H1 (cell line): ENCODE results near the gene LAMC1. TPM values are rescaled to one million over a fixed set of nuclear protein-coding genes. Genes with fewer than 3 reads are reported as not detected.

ENCODE experiments used
- CTCF ChIA-PET: fragments of 300-600 bp; sonication (Branson Sonifier 250); formaldehyde crosslinking; loops from one replicate; lab custom pipeline; 2021; ENCODE audit not compliant: partially characterized antibody; lab: Charles Lee
- POLR2A ChIA-PET: fragments of 300-600 bp; sonication (Branson Sonifier 250); formaldehyde crosslinking; loops from one replicate; lab custom pipeline; 2021; ENCODE audit warnings: inconsistent platforms; ENCODE audit not compliant: partially characterized antibody; lab: Charles Lee
- DNase-seq, 2 experiments: peaks; one replicate each; pipeline versions ENCODE4 v3.0.0 to v3.0.0-alpha.2; 2010 to 2022; ENCODE audit warnings: low spot score in 2 of 2, low read depth in 1 of 2, mixed read lengths in 1 of 2
- FAIRE-seq: peaks from 2 replicates; lab custom pipeline; 2011; peaks lifted over from hg19 to GRCh38; lab: Jason Lieb, UNC
- H2AFZ ChIP-seq: 2 replicates; pipeline ENCODE4 v1.8.1; 2012; ENCODE audit warnings: low read length, inconsistent platforms
- H2AK5ac ChIP-seq: 2 replicates; pipeline ENCODE4 v1.6.1; 2013; ENCODE audit warnings: low read depth, low read length
- H2BK120ac ChIP-seq: replicated peaks from 2 replicates; pipeline ENCODE3; 2013; ENCODE audit warnings: low read depth, low read length, inconsistent platforms
- H2BK12ac ChIP-seq: 2 replicates; pipeline ENCODE4 v1.6.1; 2013; ENCODE audit warnings: low read depth, low read length
- H2BK15ac ChIP-seq: 2 replicates; pipeline ENCODE4 v1.6.1; 2013; ENCODE audit warnings: low read length
- H2BK20ac ChIP-seq: 2 replicates; pipeline ENCODE4 v1.6.1; 2013; ENCODE audit warnings: low read length
- H2BK5ac ChIP-seq: 2 replicates; pipeline ENCODE4 v1.6.1; 2013; ENCODE audit warnings: low read depth, low read length
- H3K14ac ChIP-seq: 2 replicates; pipeline ENCODE4 v1.6.1; 2013; ENCODE audit warnings: inconsistent platforms; ENCODE audit not compliant: insufficient read length
- H3K18ac ChIP-seq: 2 replicates; pipeline ENCODE4 v1.6.1; 2013; ENCODE audit warnings: low read length; ENCODE audit errors: extremely low read depth
- H3K23ac ChIP-seq: 2 replicates; pipeline ENCODE4 v1.6.1; 2013; ENCODE audit warnings: inconsistent platforms; ENCODE audit not compliant: insufficient read length
- H3K23me2 ChIP-seq: 2 replicates; pipeline ENCODE4 v1.6.1; 2013; ENCODE audit warnings: low read depth, low read length
- H3K27ac ChIP-seq: 2 replicates; pipeline ENCODE4 v1.6.1; 2011; ENCODE audit warnings: low read depth, low read length, inconsistent platforms
- H3K27me3 ChIP-seq, 4 experiments: replicated peaks in 1 of 4; 1 replicate in 1 of 4; 2 replicates in 3 of 4; pipeline versions ENCODE4 v1.6.1 to v1.8.1; 2011 to 2013; ENCODE audit warnings: low read length in 3 of 4, mild to moderate bottlenecking in 3 of 4, inconsistent platforms in 2 of 4, mixed read lengths in 2 of 4, moderate library complexity in 1 of 4; ENCODE audit not compliant: control insufficient read depth in 3 of 4, insufficient read depth in 3 of 4; ENCODE audit errors: extremely low read depth in 1 of 4
- H3K36me3 ChIP-seq, 4 experiments: 2 replicates each; pipeline versions ENCODE4 v1.6.1 to v1.8.1; 2011 to 2013; ENCODE audit warnings: mild to moderate bottlenecking in 4 of 4, low read length in 3 of 4, moderate library complexity in 2 of 4, control low read depth in 1 of 4, inconsistent platforms in 1 of 4; ENCODE audit not compliant: insufficient read depth in 4 of 4, control insufficient read depth in 2 of 4
- H3K4ac ChIP-seq: replicated peaks from 2 replicates; pipeline ENCODE3; 2013; ENCODE audit warnings: low read length, low read depth, mixed read lengths, inconsistent platforms; ENCODE audit not compliant: insufficient read length
- H3K4me1 ChIP-seq, 4 experiments: replicated peaks in 1 of 4; 1 replicate in 1 of 4; 2 replicates in 3 of 4; pipeline versions ENCODE4 v1.6.1 to v1.8.1; 2011 to 2013; ENCODE audit warnings: low read length in 3 of 4, inconsistent platforms in 2 of 4, mixed read lengths in 1 of 4; ENCODE audit not compliant: insufficient read depth in 4 of 4, control insufficient read depth in 3 of 4
- H3K4me2 ChIP-seq, 2 experiments: 2 replicates each; pipeline versions ENCODE4 v1.6.1 to v1.8.1; 2011 to 2013; ENCODE audit warnings: low read depth in 2 of 2, low read length in 2 of 2, control low read depth in 1 of 2, inconsistent platforms in 1 of 2, mild to moderate bottlenecking in 1 of 2; ENCODE audit not compliant: insufficient read depth in 1 of 2
- H3K4me3 ChIP-seq, 4 experiments: fragments of 200-600, 300-600 bp in 1 of 4; sonication (generic), shearing (Covaris generic), sonication (Bioruptor Twin) in 1 of 4; 2 replicates each; pipeline versions ENCODE4 v1.5.1 to v1.8.1; 2011 to 2016; ENCODE audit warnings: low read length in 4 of 4, low read depth in 3 of 4, control low read depth in 2 of 4, inconsistent platforms in 2 of 4, mild to moderate bottlenecking in 2 of 4, mixed read lengths in 1 of 4, moderate library complexity in 1 of 4; ENCODE audit not compliant: insufficient read depth in 2 of 4; ENCODE audit errors: extremely low read depth in 1 of 4
- H3K56ac ChIP-seq: replicated peaks from 2 replicates; pipeline ENCODE3; 2013; ENCODE audit warnings: low read depth, mild to moderate bottlenecking, mixed read lengths, low read length, inconsistent platforms; ENCODE audit not compliant: insufficient read length
- H3K79me1 ChIP-seq: 2 replicates; pipeline ENCODE4 v1.6.1; 2013; ENCODE audit warnings: low read depth, low read length, control low read depth
- H3K79me2 ChIP-seq, 2 experiments: 2 replicates each; pipeline versions ENCODE4 v1.6.1 to v1.8.1; 2012 to 2013; ENCODE audit warnings: low read length in 2 of 2, mild to moderate bottlenecking in 2 of 2, inconsistent platforms in 1 of 2; ENCODE audit not compliant: insufficient read depth in 2 of 2, control insufficient read depth in 1 of 2
- H3K9ac ChIP-seq, 4 experiments: replicated peaks in 1 of 4; 1 replicate in 1 of 4; 2 replicates in 3 of 4; pipeline versions ENCODE4 v1.6.1 to v1.8.1; 2011 to 2013; ENCODE audit warnings: low read depth in 3 of 4, low read length in 3 of 4, control low read depth in 2 of 4, mild to moderate bottlenecking in 2 of 4, moderate library complexity in 2 of 4, inconsistent platforms in 1 of 4; ENCODE audit errors: extremely low read depth in 1 of 4
- H3K9me3 ChIP-seq, 2 experiments: 2 replicates each; pipeline versions ENCODE4 v1.6.1 to v1.8.1; 2012 to 2013; ENCODE audit warnings: mild to moderate bottlenecking in 2 of 2, moderate library complexity in 2 of 2, control low read depth in 1 of 2, inconsistent platforms in 1 of 2, low read depth in 1 of 2, low read length in 1 of 2, mixed read lengths in 1 of 2; ENCODE audit not compliant: insufficient read depth in 2 of 2
- H4K20me1 ChIP-seq, 2 experiments: replicated peaks in 1 of 2; 2 replicates each; pipeline versions ENCODE3 to v1.8.1; 2011 to 2013; ENCODE audit warnings: inconsistent platforms in 2 of 2, low read length in 2 of 2, mild to moderate bottlenecking in 1 of 2; ENCODE audit not compliant: insufficient read depth in 2 of 2, control insufficient read depth in 1 of 2
- H4K5ac ChIP-seq: 2 replicates; pipeline ENCODE4 v1.6.1; 2013; ENCODE audit warnings: low read length, low read depth, mixed read lengths, inconsistent platforms; ENCODE audit not compliant: insufficient read length
- H4K8ac ChIP-seq: 2 replicates; pipeline ENCODE4 v1.8.0; 2013; ENCODE audit warnings: mild to moderate bottlenecking, moderate library complexity, low read length, inconsistent platforms; ENCODE audit not compliant: insufficient read depth; ENCODE audit errors: extremely low read depth
- H4K91ac ChIP-seq: replicated peaks from 2 replicates; pipeline ENCODE3; 2013; ENCODE audit warnings: low read length, mixed read lengths, inconsistent platforms; ENCODE audit not compliant: insufficient read length
- HDAC6 ChIP-seq: IDR thresholded peaks from one replicate; pipeline ENCODE4 v1.7.1; 2012; ENCODE audit warnings: low read depth, mild to moderate bottlenecking, inconsistent platforms, low read length, moderate library complexity
- JUND ChIP-seq: IDR thresholded peaks from 2 replicates; pipeline ENCODE4 v1.6.1; 2011; ENCODE audit warnings: mild to moderate bottlenecking, improper control_type of control experiment, low read length
- USF2 ChIP-seq: IDR thresholded peaks from 2 replicates; pipeline ENCODE4 v1.6.1; 2011; ENCODE audit warnings: low read length, improper control_type of control experiment
- WGBS, 2 experiments: shearing (Covaris generic) in 1 of 2; methylation state at CpG; one replicate each; pipeline versions ENCODE4 v1.1.6 to v1.1.7; 2013 to 2015; ENCODE audit warnings: low lambda C conversion rate in 2 of 2, mixed read lengths in 2 of 2, inconsistent platforms in 1 of 2, low coverage in 1 of 2, missing lambda C conversion rate in 1 of 2; ENCODE audit not compliant: insufficient replicate concordance in 2 of 2, insufficient coverage in 1 of 2, insufficient read length in 1 of 2; ENCODE audit errors: extremely low coverage in 1 of 2, missing lambda C conversion rate in 1 of 2; 5-methylcytosine and 5-hydroxymethylcytosine counted together
- polyA plus RNA-seq, 7 experiments: library from polyadenylated mRNA; depleted of rRNA in 3 of 7; stranded (reverse) in 5 of 7; unstranded in 2 of 7; fragments of >200 nt in 5 of 7; fragments of 200-250 nt in 2 of 7; gene quantifications; 1 replicate in 5 of 7; 2 replicates in 1 of 7; 4 replicates in 1 of 7; pipeline versions ENCODE4 v1.2.1 to v1.2.3, GENCODE V29; 2011 to 2013; ENCODE audit warnings: missing spikeins in 2 of 7, mixed read lengths in 2 of 7
- total RNA-seq: library from RNA; stranded (reverse); fragmentation: NEBNext Ultra II Directional; extraction: Animal tissue kit (Norgen Biotek cat#: 25700); gene quantifications from 2 replicates; pipeline ENCODE4 v1.2.1, GENCODE V29; 2021

The LAMC1 gene
- total and polyA plus RNA-seq, 2 of the 8 experiments (the other 6 are each of a cell fraction or from before 2014, with no cell fraction given), result 47.6 to 90.3 TPM

DNA sequence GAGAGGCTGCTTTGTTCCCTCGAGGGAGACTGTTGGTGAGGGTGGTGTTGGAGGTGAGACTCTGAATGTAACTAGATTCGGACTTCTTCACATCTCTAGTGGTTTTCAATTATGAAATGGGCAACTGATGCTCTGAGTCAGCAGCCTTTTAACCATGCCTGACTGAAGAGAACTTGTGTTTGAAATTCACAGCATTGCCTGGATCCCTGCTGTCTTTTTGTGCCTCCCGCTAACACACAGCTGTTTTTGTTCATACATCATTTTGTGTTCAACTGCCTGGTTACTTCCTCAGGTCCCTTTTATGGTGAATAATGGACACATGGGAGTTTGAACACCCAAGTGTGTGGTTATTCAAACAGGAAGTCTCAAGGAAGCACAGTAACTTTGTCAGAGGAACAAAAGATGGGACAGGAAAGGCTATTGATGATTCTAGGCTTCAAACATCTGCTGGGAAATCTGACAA, 16.8 kb downstream of the LAMC1 start:
- no peaks in the 10 kb centered on the region for H3K27me3 ChIP-seq
- H3K36me3 ChIP-seq, result no peaks in the 10 kb centered on the region
- H2AK5ac ChIP-seq, result no peak overlapping the region
- peaks cover 10 to 12% of the 10 kb centered on the region in 2 experiments for H4K20me1 ChIP-seq
- H3K18ac ChIP-seq, result no peak overlapping the region
- H3K79me1 ChIP-seq, result peaks cover 6% of the 10 kb centered on the region; the same call in 1 of the 2 replicates
- no peak overlapping the region; a peak in 1 of 4 replicates for H3K4me2 ChIP-seq
- WGBS, 2 experiments, result 70% methylated on average over 3 of the region's 3 CpGs; no CpG with 5 or more reads in 1 of the 2 experiments
- no peak overlapping the region for H4K91ac ChIP-seq
- POLR2A ChIA-PET, result no interaction called here
- DNase-seq (no peak), FAIRE-seq (no peak)
- H2AFZ ChIP-seq, result no peak overlapping the region
- no peaks in the 10 kb centered on the region for H3K23me2 ChIP-seq
- H3K79me2 ChIP-seq, result peaks cover 0 to 59% of the 10 kb centered on the region in 2 experiments; a peak in 2 of 4 replicates
- CTCF ChIA-PET, result interaction anchor here (0.8 to 1.4 kb wide), 2 partner anchors 13 to 77 kb away, joined by 4 to 5 read pairs; no protein-coding TSS in a partner anchor
- no peak overlapping the region for H3K23ac ChIP-seq
- no peak overlapping the region for H2BK20ac ChIP-seq
- no peak overlapping the region for H2BK15ac ChIP-seq
- H3K27ac ChIP-seq, result no peak overlapping the region
- H3K9me3 ChIP-seq, result no peaks in the 10 kb centered on the region
- TF ChIP-seq USF2 (no peak), JUND (no peak), HDAC6 (no peak)
- no peak overlapping the region for H4K8ac ChIP-seq
- H2BK120ac ChIP-seq, result no peak overlapping the region
- no peak overlapping the region for H3K9ac ChIP-seq
- H3K4me3 ChIP-seq, result no peak overlapping the region
- peaks cover 0 to 11% (median 5%) of the 10 kb centered on the region in 4 experiments; a peak in 4 of 7 replicates for H3K4me1 ChIP-seq
- H3K4ac ChIP-seq, result no peak overlapping the region
- H2BK5ac ChIP-seq, result no peak overlapping the region
- H3K56ac ChIP-seq, result no peak overlapping the region
- H3K14ac ChIP-seq, result no peak overlapping the region
- H4K5ac ChIP-seq, result no peak overlapping the region
- H2BK12ac ChIP-seq, result no peak overlapping the region
